Endodermal cell (in vitro differentiated cells): ENCODE measurements around the gene RBM15B. TPM values are rescaled to one million over a fixed set of nuclear protein-coding genes. Genes with fewer than 3 reads are reported as not detected.

Source experiments
- DNase-seq: peaks from one replicate; pipeline ENCODE4 v3.0.0-alpha.2; 2017
- H3K27ac ChIP-seq: 2 replicates; pipeline ENCODE4 v1.5.1; 2013; ENCODE audit warnings: mild to moderate bottlenecking, low read depth, low read length, moderate library complexity
- H3K27me3 ChIP-seq: 2 replicates; pipeline ENCODE4 v1.6.1; 2013; ENCODE audit warnings: mild to moderate bottlenecking, low read length, moderate library complexity; ENCODE audit not compliant: insufficient read depth, control insufficient read depth, poor library complexity, severe bottlenecking
- H3K36me3 ChIP-seq: 2 replicates; pipeline ENCODE4 v1.7.0; 2013; ENCODE audit warnings: mild to moderate bottlenecking, low read length, moderate library complexity; ENCODE audit not compliant: control insufficient read depth, insufficient read depth
- H3K4me1 ChIP-seq: one replicate; pipeline ENCODE4 v1.7.0; 2013; ENCODE audit warnings: low read length; ENCODE audit not compliant: control insufficient read depth, insufficient read depth
- H3K4me3 ChIP-seq: 2 replicates; pipeline ENCODE4 v1.5.1; 2013; ENCODE audit warnings: mild to moderate bottlenecking, low read length, moderate library complexity
- H3K9ac ChIP-seq: 2 replicates; pipeline ENCODE4 v1.6.1; 2013; ENCODE audit warnings: mild to moderate bottlenecking, low read length, moderate library complexity; ENCODE audit not compliant: poor library complexity, severe bottlenecking; ENCODE audit errors: extremely low read depth
- H3K9me3 ChIP-seq: 2 replicates; pipeline ENCODE4 v1.6.1; 2013; ENCODE audit warnings: mild to moderate bottlenecking, low read length, moderate library complexity; ENCODE audit not compliant: control insufficient read depth
- H3K27ac Mint-ChIP-seq: 2 replicates; pipeline ENCODE4 v1.8.0; 2020; ENCODE audit warnings: mixed read lengths
- H3K27me3 Mint-ChIP-seq: 2 replicates; pipeline ENCODE4 v1.8.0; 2021; ENCODE audit warnings: mild to moderate bottlenecking, mixed read lengths; ENCODE audit not compliant: insufficient read depth
- H3K36me3 Mint-ChIP-seq: 2 replicates; pipeline ENCODE4 v1.8.0; 2020; ENCODE audit warnings: low read depth, mixed read lengths
- H3K4me1 Mint-ChIP-seq: 2 replicates; pipeline ENCODE4 v1.8.0; 2020; ENCODE audit warnings: mixed read lengths
- H3K4me3 Mint-ChIP-seq: 2 replicates; pipeline ENCODE4 v1.8.0; 2020; ENCODE audit warnings: mild to moderate bottlenecking, moderate library complexity, mixed read lengths
- H3K9me3 Mint-ChIP-seq: 2 replicates; pipeline ENCODE4 v1.8.0; 2020; ENCODE audit warnings: mild to moderate bottlenecking, mixed read lengths
- WGBS, 2 experiments: methylation state at CpG; one replicate each; pipeline versions ENCODE4 v1.1.5 to v1.1.7; 2013; ENCODE audit warnings: missing lambda C conversion rate in 2 of 2, mixed read lengths in 1 of 2; ENCODE audit not compliant: insufficient coverage in 1 of 2, insufficient read length in 1 of 2; 5-methylcytosine and 5-hydroxymethylcytosine counted together
- total RNA-seq, 2 donors: library from RNA; stranded (reverse); fragmentation: NEBNext Ultra II Directional in 1 of 2; extraction: Animal tissue kit (Norgen Biotek cat#: 25700) in 1 of 2; gene quantifications; 2 replicates in 1 of 2; 3 replicates in 1 of 2; pipeline ENCODE4 v1.2.1, GENCODE V29; 2021
- TF ChIP-seq, protein P1 (sequence below): fragments of 200-600 bp; sonication (generic); conservative IDR thresholded peaks from 2 replicates; pipeline ENCODE4 v1.5.0; 2021; ENCODE audit warnings: antibody characterized with exemption, mild to moderate bottlenecking

The RBM15B gene
- total RNA-seq, 2 donors from 2014 or later = 49.5 to 58.2 TPM

DNA sequence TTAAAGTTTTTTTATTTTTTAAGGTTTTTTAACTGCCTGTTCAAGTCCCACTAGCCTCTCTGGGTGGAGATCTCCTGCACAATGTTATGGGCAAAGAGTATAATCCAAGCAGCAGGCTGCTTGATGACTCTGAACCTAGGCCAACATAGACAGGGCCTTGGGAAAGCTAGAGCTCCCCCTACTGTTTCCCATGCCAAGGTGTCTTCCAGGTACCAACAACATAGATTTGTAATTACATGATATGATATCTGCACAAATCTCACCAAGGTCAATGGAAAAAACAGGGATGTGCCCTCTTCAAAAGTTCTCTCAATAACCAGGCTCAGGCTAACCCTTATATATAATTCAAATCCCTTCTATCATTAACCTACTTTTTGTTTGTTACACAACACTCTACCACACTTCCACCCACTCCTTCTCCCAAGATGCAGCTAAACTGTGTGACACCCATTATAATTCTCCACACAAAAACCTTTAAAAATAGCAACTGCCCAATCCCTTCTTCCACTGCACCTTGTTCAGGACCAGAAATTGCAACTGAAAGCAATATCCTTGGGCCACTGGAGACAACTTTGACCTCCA, 43.8 kb downstream of the RBM15B start:
- Mint-ChIP-seq H3K4me1 (no peaks in the 10 kb centered on the region), H3K27me3 (no peaks in the 10 kb centered on the region), H3K4me3 (no peak overlapping the region), H3K36me3 (peaks cover 38% of the 10 kb centered on the region), H3K27ac (no peak overlapping the region), H3K9me3 (no peaks in the 10 kb centered on the region)
- DNase-seq = peak; percentile 72
- no peaks in the 10 kb centered on the region for H3K9me3 ChIP-seq
- TF ChIP-seq, protein P1, sequence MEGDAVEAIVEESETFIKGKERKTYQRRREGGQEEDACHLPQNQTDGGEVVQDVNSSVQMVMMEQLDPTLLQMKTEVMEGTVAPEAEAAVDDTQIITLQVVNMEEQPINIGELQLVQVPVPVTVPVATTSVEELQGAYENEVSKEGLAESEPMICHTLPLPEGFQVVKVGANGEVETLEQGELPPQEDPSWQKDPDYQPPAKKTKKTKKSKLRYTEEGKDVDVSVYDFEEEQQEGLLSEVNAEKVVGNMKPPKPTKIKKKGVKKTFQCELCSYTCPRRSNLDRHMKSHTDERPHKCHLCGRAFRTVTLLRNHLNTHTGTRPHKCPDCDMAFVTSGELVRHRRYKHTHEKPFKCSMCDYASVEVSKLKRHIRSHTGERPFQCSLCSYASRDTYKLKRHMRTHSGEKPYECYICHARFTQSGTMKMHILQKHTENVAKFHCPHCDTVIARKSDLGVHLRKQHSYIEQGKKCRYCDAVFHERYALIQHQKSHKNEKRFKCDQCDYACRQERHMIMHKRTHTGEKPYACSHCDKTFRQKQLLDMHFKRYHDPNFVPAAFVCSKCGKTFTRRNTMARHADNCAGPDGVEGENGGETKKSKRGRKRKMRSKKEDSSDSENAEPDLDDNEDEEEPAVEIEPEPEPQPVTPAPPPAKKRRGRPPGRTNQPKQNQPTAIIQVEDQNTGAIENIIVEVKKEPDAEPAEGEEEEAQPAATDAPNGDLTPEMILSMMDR = peak; percentile 88
- H3K27me3 ChIP-seq = no peaks in the 10 kb centered on the region
- no peaks in the 10 kb centered on the region for H3K4me1 ChIP-seq
- H3K27ac ChIP-seq = no peak overlapping the region
- H3K4me3 ChIP-seq = no peak overlapping the region
- H3K9ac ChIP-seq = no peak overlapping the region
- H3K36me3 ChIP-seq = peaks cover 52% of the 10 kb centered on the region

GRCh38 chr3:51436998-51437639, 46.0 kb downstream of the RBM15B start:
- TF ChIP-seq, protein P1 = no peak
- no peak overlapping the region for H3K4me3 ChIP-seq
- H3K27me3 Mint-ChIP-seq = no peaks in the 10 kb centered on the region

GRCh38 chr3:51441282-51442030, 50.4 kb downstream of the RBM15B start:
- WGBS, 2 experiments = 95 to 96% methylated on average over 4 to 8 of the region's 8 CpGs
- Mint-ChIP-seq H3K27ac (no peak overlapping the region), H3K36me3 (peaks cover 39% of the 10 kb centered on the region), H3K4me1 (no peaks in the 10 kb centered on the region), H3K27me3 (no peaks in the 10 kb centered on the region), H3K9me3 (no peaks in the 10 kb centered on the region), H3K4me3 (no peak overlapping the region)
- peaks cover 48% of the 10 kb centered on the region for H3K36me3 ChIP-seq
- no peaks in the 10 kb centered on the region for H3K27me3 ChIP-seq
- H3K27ac ChIP-seq = no peak overlapping the region
- H3K9me3 ChIP-seq = no peaks in the 10 kb centered on the region
- H3K9ac ChIP-seq = no peak overlapping the region
- H3K4me3 ChIP-seq = no peak overlapping the region
- H3K4me1 ChIP-seq = no peaks in the 10 kb centered on the region
- DNase-seq = no peak
- TF ChIP-seq, protein P1 = no peak

More at GRCh38 chr3:51436998-51437639, 46.0 kb downstream of the RBM15B start:
- no peaks in the 10 kb centered on the region for H3K9me3 Mint-ChIP-seq
- H3K27ac ChIP-seq = no peak overlapping the region
- no peaks in the 10 kb centered on the region for H3K9me3 ChIP-seq
- H3K27me3 ChIP-seq = no peaks in the 10 kb centered on the region
- no peak overlapping the region for H3K4me3 Mint-ChIP-seq
- 87 to 88% methylated on average over 3 to 8 of the region's 8 CpGs for WGBS, 2 experiments
- no peak for DNase-seq
- H3K9ac ChIP-seq = no peak overlapping the region
- H3K4me1 ChIP-seq = no peaks in the 10 kb centered on the region
- peaks cover 41% of the 10 kb centered on the region for H3K36me3 Mint-ChIP-seq
- no peaks in the 10 kb centered on the region for H3K4me1 Mint-ChIP-seq
- H3K36me3 ChIP-seq = peaks cover 58% of the 10 kb centered on the region
- no peak overlapping the region for H3K27ac Mint-ChIP-seq
